HG02973 (cell line): ENCODE data around the gene EPB41L1.

Experiments used
- ATAC-seq: cut with Tn5 transposase; IDR thresholded peaks from one replicate; pipeline ENCODE4 v1.9.1; 2021; ENCODE audit warnings: moderate library complexity; ENCODE audit not compliant: unreplicated experiment

Gene EPB41L1

GRCh38 chr20:36275011-36275410 is 120.5 kb downstream of the EPB41L1 start:
- no peak for ATAC-seq

GRCh38 chr20:36275441-36276189 is 121.1 kb downstream of the EPB41L1 start:
- ATAC-seq: no peak

- ATAC-seq: no peak
Observed at GRCh38 chr20:36277546-36277945, 123.0 kb downstream of the EPB41L1 start.

GRCh38 chr20:36279362-36279761 is 124.8 kb downstream of the EPB41L1 start:
- no peak for ATAC-seq

GRCh38 chr20:36279776-36280175 is 125.2 kb downstream of the EPB41L1 start:
- ATAC-seq: no peak

GRCh38 chr20:36281785-36282380 is 127.3 kb downstream of the EPB41L1 start:
- no peak for ATAC-seq
